Measurements from ENCODE around the gene ABCD4.

GRCh38 chr14:74271365-74271764 lies 31.4 kb downstream of the ABCD4 start:
- TF ChIP-seq, protein P1, sequence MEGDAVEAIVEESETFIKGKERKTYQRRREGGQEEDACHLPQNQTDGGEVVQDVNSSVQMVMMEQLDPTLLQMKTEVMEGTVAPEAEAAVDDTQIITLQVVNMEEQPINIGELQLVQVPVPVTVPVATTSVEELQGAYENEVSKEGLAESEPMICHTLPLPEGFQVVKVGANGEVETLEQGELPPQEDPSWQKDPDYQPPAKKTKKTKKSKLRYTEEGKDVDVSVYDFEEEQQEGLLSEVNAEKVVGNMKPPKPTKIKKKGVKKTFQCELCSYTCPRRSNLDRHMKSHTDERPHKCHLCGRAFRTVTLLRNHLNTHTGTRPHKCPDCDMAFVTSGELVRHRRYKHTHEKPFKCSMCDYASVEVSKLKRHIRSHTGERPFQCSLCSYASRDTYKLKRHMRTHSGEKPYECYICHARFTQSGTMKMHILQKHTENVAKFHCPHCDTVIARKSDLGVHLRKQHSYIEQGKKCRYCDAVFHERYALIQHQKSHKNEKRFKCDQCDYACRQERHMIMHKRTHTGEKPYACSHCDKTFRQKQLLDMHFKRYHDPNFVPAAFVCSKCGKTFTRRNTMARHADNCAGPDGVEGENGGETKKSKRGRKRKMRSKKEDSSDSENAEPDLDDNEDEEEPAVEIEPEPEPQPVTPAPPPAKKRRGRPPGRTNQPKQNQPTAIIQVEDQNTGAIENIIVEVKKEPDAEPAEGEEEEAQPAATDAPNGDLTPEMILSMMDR (conservative IDR thresholded peaks at IDR 0.05; ENCODE audit: low read depth in 2 of 2): no peak
- no peak for TF ChIP-seq EZH2 (IDR thresholded peaks at IDR 0.05; ENCODE audit: low read depth, unreplicated experiment)
- TF ChIP-seq JUNB (IDR thresholded peaks at IDR 0.05; ENCODE audit: unreplicated experiment): no peak
